Activated CD8-positive, alpha-beta memory T cell treated with anti-CD3 and anti-CD28 coated beads, Interleukin-2, amount 50 U/mL, for 1 hour (primary cell): ENCODE measurements around the gene BLVRB.
"Not testable (repeated sequence)": the region's sequence is repeated elsewhere in the genome, so short reads cannot be mapped to it uniquely, and the experiment has no call there.

Experiments used
- DNase-seq: peaks from one replicate; pipeline ENCODE4 v3.0.0-alpha.2; 2020; ENCODE audit errors: extremely low read depth

Gene BLVRB

GRCh38 chr19:40465557-40466218 is at the start of gene BLVRB:
TSS of gene BLVRB (minus strand) at chr19:40465745. CDS start at chr19:40465688, 57 bp downstream.
- DNase-seq = peak; percentile 96

GRCh38 chr19:40513741-40514315 is 48.3 kb upstream of the BLVRB start:
- DNase-seq = no peak

GRCh38 chr19:40513345-40513678 is 47.8 kb upstream of the BLVRB start:
- DNase-seq = no peak

- DNase-seq = no peak
Measured at GRCh38 chr19:40512473-40513344, 47.2 kb upstream of the BLVRB start.

- DNase-seq = no peak
Measured at GRCh38 chr19:40512110-40512472, 46.5 kb upstream of the BLVRB start.

GRCh38 chr19:40511487-40511886 is 45.9 kb upstream of the BLVRB start:
- DNase-seq = no peak

- DNase-seq = no peak
Measured at GRCh38 chr19:40510526-40511115, 45.1 kb upstream of the BLVRB start.

- DNase-seq = no peak
Measured at GRCh38 chr19:40508739-40509260, 43.3 kb upstream of the BLVRB start.

GRCh38 chr19:40507892-40508291 is 42.3 kb upstream of the BLVRB start:
- no peak for DNase-seq

GRCh38 chr19:40506099-40506498 is 40.6 kb upstream of the BLVRB start:
- no peak for DNase-seq

- DNase-seq = no peak
Measured at GRCh38 chr19:40503320-40503695, 37.8 kb upstream of the BLVRB start.

GRCh38 chr19:40502647-40503319 is 37.2 kb upstream of the BLVRB start:
- no peak for DNase-seq

GRCh38 chr19:40502081-40502480 is 36.5 kb upstream of the BLVRB start:
- DNase-seq = no peak

- no peak for DNase-seq
Measured at GRCh38 chr19:40501599-40501998, 36.1 kb upstream of the BLVRB start.

- DNase-seq = not testable (repeated sequence)
Measured at GRCh38 chr19:40500678-40501530, 35.4 kb upstream of the BLVRB start.

- DNase-seq = no peak
Measured at GRCh38 chr19:40499320-40499719, 33.8 kb upstream of the BLVRB start.

GRCh38 chr19:40497214-40497613 is 31.7 kb upstream of the BLVRB start:
- no peak for DNase-seq

- no peak for DNase-seq
Measured at GRCh38 chr19:40494191-40494838, 28.8 kb upstream of the BLVRB start.

GRCh38 chr19:40493778-40494177 is 28.2 kb upstream of the BLVRB start:
- no peak for DNase-seq

- DNase-seq = no peak
Measured at GRCh38 chr19:40492274-40492673, 26.7 kb upstream of the BLVRB start.
